SK-N-SH (cell line): ENCODE results near the gene HOXC4. TPM values are rescaled to one million over a fixed set of nuclear protein-coding genes. Genes with fewer than 3 reads are reported as not detected.

Source experiments
- CTCF ChIA-PET: fragments of 300-600, 350-600 bp; formaldehyde crosslinking; extraction: SDS; loops from one replicate; lab custom pipeline; 2021; lab: Yijun Ruan, JAX
- POLR2A ChIA-PET: fragments of 350-600 bp; sonication (Branson Sonifier 250); formaldehyde crosslinking; extraction: SDS; loops from one replicate; lab custom pipeline; 2020; ENCODE audit warnings: antibody characterized with exemption, inconsistent platforms; lab: Yijun Ruan, JAX
- DNase-seq: peaks from one replicate; pipeline ENCODE4 v3.0.0; 2012
- H2AFZ ChIP-seq: fragments of 200-600 bp; sonication (generic); 2 replicates; pipeline ENCODE4 v1.8.1; 2016; ENCODE audit warnings: antibody characterized with exemption, mild to moderate bottlenecking, low read depth
- H3F3A ChIP-seq: fragments of 200-600 bp; sonication (generic); replicated peaks from 2 replicates; pipeline ENCODE3; 2016; ENCODE audit warnings: antibody characterized with exemption, mild to moderate bottlenecking; ENCODE audit not compliant: insufficient read depth
- H3K27ac ChIP-seq, 2 experiments: fragments of 200-500 bp in 1 of 2; fragments of 200-600 bp in 1 of 2; sonication (Bioruptor generic) in 1 of 2; sonication (generic), shearing (Covaris generic) in 1 of 2; 2 replicates each; pipeline versions ENCODE4 v1.5.1 to v1.6.1; 2014 to 2016; ENCODE audit warnings: low read depth in 2 of 2, inconsistent platforms in 1 of 2, low read length in 1 of 2, mild to moderate bottlenecking in 1 of 2, mixed read lengths in 1 of 2
- H3K27me3 ChIP-seq: fragments of 200-600 bp; sonication (generic), shearing (Covaris generic); 2 replicates; pipeline ENCODE4 v1.6.1; 2016; ENCODE audit warnings: mixed run types; ENCODE audit not compliant: insufficient read depth
- H3K36me3 ChIP-seq, 2 experiments: fragments of 200-500 bp in 1 of 2; fragments of 200-600 bp in 1 of 2; sonication (Bioruptor generic) in 1 of 2; sonication (generic) in 1 of 2; replicated peaks in 1 of 2; 2 replicates each; pipeline versions ENCODE3 to v1.5.1; 2014 to 2016; ENCODE audit warnings: low read length in 1 of 2, mild to moderate bottlenecking in 1 of 2; ENCODE audit not compliant: insufficient read depth in 2 of 2, control insufficient read depth in 1 of 2
- H3K4me1 ChIP-seq, 2 experiments: fragments of 200-500 bp in 1 of 2; fragments of 200-600 bp in 1 of 2; sonication (Bioruptor generic) in 1 of 2; sonication (generic), shearing (Covaris generic) in 1 of 2; 2 replicates each; pipeline versions ENCODE4 v1.5.1 to v1.6.1; 2014 to 2016; ENCODE audit warnings: low read depth in 1 of 2, low read length in 1 of 2, mixed run types in 1 of 2; ENCODE audit not compliant: insufficient read depth in 2 of 2, control insufficient read depth in 1 of 2
- H3K4me2 ChIP-seq: fragments of 200-600 bp; sonication (generic), shearing (Covaris generic); 2 replicates; pipeline ENCODE4 v1.6.1; 2017; ENCODE audit warnings: mixed run types
- H3K4me3 ChIP-seq, 2 experiments: fragments of 200-500 bp in 1 of 2; fragments of 200-600 bp in 1 of 2; sonication (Bioruptor generic) in 1 of 2; sonication (generic), shearing (Covaris generic) in 1 of 2; 2 replicates each; pipeline versions ENCODE4 v1.5.1 to v1.8.1; 2014 to 2016; ENCODE audit warnings: low read depth in 2 of 2, inconsistent platforms in 1 of 2, low read length in 1 of 2, mild to moderate bottlenecking in 1 of 2, mixed read lengths in 1 of 2, moderate library complexity in 1 of 2
- H3K79me2 ChIP-seq: fragments of 200-600 bp; sonication (generic); 2 replicates; pipeline ENCODE4 v1.8.1; 2017; ENCODE audit warnings: mild to moderate bottlenecking; ENCODE audit not compliant: insufficient read depth
- H3K9ac ChIP-seq: fragments of 200-600 bp; sonication (generic); 2 replicates; pipeline ENCODE4 v1.6.1; 2017; ENCODE audit warnings: mixed run types
- H3K9me2 ChIP-seq: fragments of 200-600 bp; sonication (generic); 2 replicates; pipeline ENCODE4 v1.6.1; 2017; ENCODE audit warnings: mixed run types
- H3K9me3 ChIP-seq: fragments of 200-600 bp; sonication (generic); 2 replicates; pipeline ENCODE4 v1.6.1; 2017; ENCODE audit warnings: mixed run types, mild to moderate bottlenecking, moderate library complexity
- H4K20me1 ChIP-seq: fragments of 200-600 bp; sonication (generic); 2 replicates; pipeline ENCODE4 v1.6.1; 2017; ENCODE audit warnings: mild to moderate bottlenecking, mixed run types; ENCODE audit not compliant: insufficient read depth
- ELF1 ChIP-seq: IDR thresholded peaks from 2 replicates; pipeline ENCODE4 v1.4.0; 2012
- EP300 ChIP-seq, 2 experiments: IDR thresholded peaks; 2 replicates each; pipeline versions ENCODE4 v1.4.0 to v1.6.1; 2012; ENCODE audit warnings: borderline replicate concordance in 1 of 2, low read depth in 1 of 2, low read length in 1 of 2
- FOSL2 ChIP-seq: IDR thresholded peaks from 2 replicates; pipeline ENCODE4 v1.4.0; 2012; ENCODE audit warnings: low read depth, mild to moderate bottlenecking, moderate library complexity, borderline replicate concordance
- GATA2 ChIP-seq: sonication (generic); formaldehyde crosslinking; IDR thresholded peaks from 2 replicates; pipeline ENCODE4 v1.5.0; 2020; ENCODE audit warnings: mild to moderate bottlenecking, missing genetic modification reagents
- MXI1 ChIP-seq: IDR thresholded peaks from 2 replicates; pipeline ENCODE4 v1.6.1; 2012; ENCODE audit warnings: mild to moderate bottlenecking, low read depth, low read length, improper control_type of control experiment
- REST ChIP-seq: IDR thresholded peaks from 2 replicates; pipeline ENCODE4 v1.6.1; 2012; ENCODE audit warnings: mild to moderate bottlenecking, low read depth, low read length, moderate library complexity
- RFX5 ChIP-seq: IDR thresholded peaks from 2 replicates; pipeline ENCODE4 v1.6.1; 2012; ENCODE audit warnings: mild to moderate bottlenecking, improper control_type of control experiment, low read length
- RXRA ChIP-seq: IDR thresholded peaks from 2 replicates; pipeline ENCODE4 v1.4.0; 2012; ENCODE audit warnings: low read depth, mild to moderate bottlenecking, borderline replicate concordance
- WGBS: methylation state at CpG from one replicate; pipeline ENCODE4 v1.1.6; 2017; ENCODE audit warnings: low lambda C conversion rate; 5-methylcytosine and 5-hydroxymethylcytosine counted together
- polyA plus RNA-seq, 3 experiments: library from polyadenylated mRNA; depleted of rRNA; stranded (reverse); fragments of >200 nt; gene quantifications; 2 replicates each; pipeline ENCODE4 v1.2.3, GENCODE V29; 2012
- TF ChIP-seq, protein P1 (sequence below): IDR thresholded peaks from 2 replicates; pipeline ENCODE4 v1.4.0; 2012; ENCODE audit warnings: low read depth, borderline replicate concordance

HOXC4 gene
- polyA plus RNA-seq, 1 of the 3 experiments (the other 2 are of a cell fraction), result 3.7 TPM

- no peaks in the 10 kb centered on the region for H3K27me3 ChIP-seq
- CTCF ChIA-PET, result interaction anchor here (0.7 to 23.2 kb wide), 5 partner anchors 20 to 188 kb away, joined by 3 to 548 read pairs (median 107); partner anchors contain the start of genes HOXC10, HOXC8 and SMUG1
- no peaks in the 10 kb centered on the region for H3K36me3 ChIP-seq
- no peaks in the 10 kb centered on the region for H3K9me2 ChIP-seq
- TF ChIP-seq RFX5, result no peak
- TF ChIP-seq MXI1, result no peak
- no peak for TF ChIP-seq ELF1
- TF ChIP-seq EP300 (IDR thresholded peaks at IDR 0.05; ENCODE audit: borderline replicate concordance in 1 of 2, low read depth in 1 of 2, low read length in 1 of 2), result no peak
- TF ChIP-seq, all 33 proteins: peak for 0
- no peaks in the 10 kb centered on the region for H4K20me1 ChIP-seq
- no peak overlapping the region for H3K4me2 ChIP-seq
- no peaks in the 10 kb centered on the region for H3K9me3 ChIP-seq
- no peak overlapping the region for H3K4me3 ChIP-seq
- no peaks in the 10 kb centered on the region for H3K79me2 ChIP-seq
- H2AFZ ChIP-seq, result no peak overlapping the region
- POLR2A ChIA-PET, result interaction anchor here (0.7 kb wide), 1 partner anchor 108 kb away, joined by 3 read pairs; no protein-coding TSS in a partner anchor
- H3K9ac ChIP-seq, result no peak overlapping the region
- no peaks in the 10 kb centered on the region for H3F3A ChIP-seq
- peaks cover 0 to 28% of the 10 kb centered on the region in 2 experiments; a peak in 1 of 4 replicates for H3K4me1 ChIP-seq
- 92% methylated on average over 22 of the region's 22 CpGs for WGBS
- no peak overlapping the region for H3K27ac ChIP-seq
- DNase-seq, result no peak
These were observed 26.8 kb upstream of the HOXC4 start for GRCh38 chr12:54026640-54027441.

DNA sequence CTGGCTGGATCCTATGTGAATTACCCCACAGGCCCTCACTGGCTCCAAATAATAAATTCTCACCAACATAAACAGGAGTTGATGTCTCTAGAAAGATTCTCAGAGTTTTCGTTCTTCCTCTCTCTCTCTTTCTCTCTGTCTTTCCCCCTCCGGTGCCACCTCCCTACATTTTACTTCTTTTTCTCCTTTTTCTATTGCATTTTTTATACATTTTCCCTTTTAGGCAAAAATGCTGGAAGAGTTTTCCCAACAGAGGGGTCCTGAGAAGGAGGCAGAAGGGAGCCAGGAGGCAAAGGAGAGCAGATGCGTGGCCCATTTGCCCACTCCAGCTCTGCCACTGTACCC is 26.2 kb upstream of the HOXC4 start:
- Histone ChIP-seq H3K27ac (no peak overlapping the region), H2AFZ (peak overlapping the region; percentile 96; the same call in 1 of the 2 replicates), H3K9me2 (no peaks in the 10 kb centered on the region), H3F3A (peaks cover 3% of the 10 kb centered on the region), H3K36me3 (no peaks in the 10 kb centered on the region), H3K4me1 (peaks cover 0 to 28% of the 10 kb centered on the region in 2 experiments; a peak in 1 of 4 replicates), H3K27me3 (no peaks in the 10 kb centered on the region), H3K79me2 (no peaks in the 10 kb centered on the region), H3K9ac (no peak overlapping the region), H3K9me3 (no peaks in the 10 kb centered on the region), H3K4me3 (no peak overlapping the region), H4K20me1 (no peaks in the 10 kb centered on the region), H3K4me2 (peak overlapping the region; percentile 22; the same call in 1 of the 2 replicates)
- TF ChIP-seq REST (no peak), FOSL2 (no peak), GATA2 (CRISPR knock-in tag) (no peak), EP300 (IDR thresholded peaks at IDR 0.05; ENCODE audit: borderline replicate concordance in 1 of 2, low read depth in 1 of 2, low read length in 1 of 2) (no peak), RXRA (no peak)
- TF ChIP-seq, protein P1, sequence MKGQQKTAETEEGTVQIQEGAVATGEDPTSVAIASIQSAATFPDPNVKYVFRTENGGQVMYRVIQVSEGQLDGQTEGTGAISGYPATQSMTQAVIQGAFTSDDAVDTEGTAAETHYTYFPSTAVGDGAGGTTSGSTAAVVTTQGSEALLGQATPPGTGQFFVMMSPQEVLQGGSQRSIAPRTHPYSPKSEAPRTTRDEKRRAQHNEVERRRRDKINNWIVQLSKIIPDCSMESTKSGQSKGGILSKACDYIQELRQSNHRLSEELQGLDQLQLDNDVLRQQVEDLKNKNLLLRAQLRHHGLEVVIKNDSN, result no peak
- ChIA-PET CTCF (interaction anchor here (0.7 to 23.2 kb wide), 6 partner anchors 14 to 187 kb away, joined by 3 to 548 read pairs (median 82); partner anchors contain the start of genes HOXC10, HOXC8 and SMUG1), POLR2A (interaction anchor here (0.7 to 1.2 kb wide), 3 partner anchors 10 to 108 kb away, joined by 3 read pairs; partner anchors contain the start of gene HOXC8)
- 97% methylated on average over 3 of the region's 3 CpGs for whole genome bisulfite sequencing
- DNase-seq, result no peak
